ENCODE results near the gene NTN4.

The NTN4 gene

DNA sequence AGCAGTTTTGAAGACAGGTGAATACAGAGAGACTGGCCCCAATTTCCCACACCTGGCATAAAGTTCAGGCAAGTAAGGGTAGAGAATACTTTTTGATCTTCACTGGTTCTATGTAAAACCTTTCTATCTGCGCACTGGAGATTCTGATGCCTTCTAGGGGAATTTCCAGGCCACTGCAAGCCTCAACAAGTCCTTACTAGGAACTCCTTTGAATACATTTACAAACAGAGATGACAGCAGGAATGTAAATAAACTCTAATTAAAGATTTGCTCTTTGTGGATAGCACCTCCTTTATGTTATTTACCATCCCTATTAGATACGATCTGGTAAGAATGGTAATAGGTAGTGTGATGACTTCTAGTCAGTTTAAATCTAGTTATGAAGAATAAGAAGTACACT lies 69.2 kb downstream of the NTN4 start:
- Histone ChIP-seq H3K9ac (ENCODE audit: low read length) (no peak overlapping the region), H3K4me3 (ENCODE audit: low read length) (no peak overlapping the region), H3K9me3 (ENCODE audit: control insufficient read depth, low read depth, low read length) (no peaks in the 10 kb centered on the region), H3K27me3 (ENCODE audit: control insufficient read depth, insufficient read depth, low read length) (no peaks in the 10 kb centered on the region), H3K4me1 (ENCODE audit: control insufficient read depth, low read depth, low read length) (peaks cover 3% of the 10 kb centered on the region), H3K27ac (ENCODE audit: low read length) (no peak overlapping the region), H3K36me3 (ENCODE audit: control insufficient read depth, low read depth, low read length) (no peaks in the 10 kb centered on the region)

- H3K4me1 ChIP-seq (ENCODE audit: control insufficient read depth, low read depth, low read length), result peaks cover 3% of the 10 kb centered on the region
- no peak overlapping the region for H3K27ac ChIP-seq (ENCODE audit: low read length)
- H3K36me3 ChIP-seq (ENCODE audit: control insufficient read depth, low read depth, low read length), result no peaks in the 10 kb centered on the region
- H3K27me3 ChIP-seq (ENCODE audit: control insufficient read depth, insufficient read depth, low read length), result no peaks in the 10 kb centered on the region
- no peak overlapping the region for H3K9ac ChIP-seq (ENCODE audit: low read length)
- no peaks in the 10 kb centered on the region for H3K9me3 ChIP-seq (ENCODE audit: control insufficient read depth, low read depth, low read length)
- no peak overlapping the region for H3K4me3 ChIP-seq (ENCODE audit: low read length)
These were observed 70.4 kb downstream of the NTN4 start for GRCh38 chr12:95720146-95720545.

GRCh38 chr12:95718772-95719171 lies 71.8 kb downstream of the NTN4 start:
- Histone ChIP-seq H3K27ac (ENCODE audit: low read length) (no peak overlapping the region), H3K9ac (ENCODE audit: low read length) (no peak overlapping the region), H3K36me3 (ENCODE audit: control insufficient read depth, low read depth, low read length) (no peaks in the 10 kb centered on the region), H3K27me3 (ENCODE audit: control insufficient read depth, insufficient read depth, low read length) (no peaks in the 10 kb centered on the region), H3K4me3 (ENCODE audit: low read length) (no peak overlapping the region), H3K9me3 (ENCODE audit: control insufficient read depth, low read depth, low read length) (no peaks in the 10 kb centered on the region), H3K4me1 (ENCODE audit: control insufficient read depth, low read depth, low read length) (peaks cover 3% of the 10 kb centered on the region)

GRCh38 chr12:95718006-95718431 lies 72.5 kb downstream of the NTN4 start:
- no peaks in the 10 kb centered on the region for H3K36me3 ChIP-seq (ENCODE audit: control insufficient read depth, low read depth, low read length)
- H3K4me3 ChIP-seq (ENCODE audit: low read length), result no peak overlapping the region
- H3K4me1 ChIP-seq (ENCODE audit: control insufficient read depth, low read depth, low read length), result peaks cover 3% of the 10 kb centered on the region
- no peaks in the 10 kb centered on the region for H3K9me3 ChIP-seq (ENCODE audit: control insufficient read depth, low read depth, low read length)
- no peaks in the 10 kb centered on the region for H3K27me3 ChIP-seq (ENCODE audit: control insufficient read depth, insufficient read depth, low read length)
- H3K27ac ChIP-seq (ENCODE audit: low read length), result no peak overlapping the region
- no peak overlapping the region for H3K9ac ChIP-seq (ENCODE audit: low read length)

GRCh38 chr12:95717316-95717928 lies 73.1 kb downstream of the NTN4 start:
- no peak overlapping the region for H3K27ac ChIP-seq (ENCODE audit: low read length)
- H3K9ac ChIP-seq (ENCODE audit: low read length), result no peak overlapping the region
- no peaks in the 10 kb centered on the region for H3K27me3 ChIP-seq (ENCODE audit: control insufficient read depth, insufficient read depth, low read length)
- H3K4me3 ChIP-seq (ENCODE audit: low read length), result no peak overlapping the region
- no peaks in the 10 kb centered on the region for H3K36me3 ChIP-seq (ENCODE audit: control insufficient read depth, low read depth, low read length)
- no peaks in the 10 kb centered on the region for H3K9me3 ChIP-seq (ENCODE audit: control insufficient read depth, low read depth, low read length)
- peaks cover 3% of the 10 kb centered on the region for H3K4me1 ChIP-seq (ENCODE audit: control insufficient read depth, low read depth, low read length)

DNA sequence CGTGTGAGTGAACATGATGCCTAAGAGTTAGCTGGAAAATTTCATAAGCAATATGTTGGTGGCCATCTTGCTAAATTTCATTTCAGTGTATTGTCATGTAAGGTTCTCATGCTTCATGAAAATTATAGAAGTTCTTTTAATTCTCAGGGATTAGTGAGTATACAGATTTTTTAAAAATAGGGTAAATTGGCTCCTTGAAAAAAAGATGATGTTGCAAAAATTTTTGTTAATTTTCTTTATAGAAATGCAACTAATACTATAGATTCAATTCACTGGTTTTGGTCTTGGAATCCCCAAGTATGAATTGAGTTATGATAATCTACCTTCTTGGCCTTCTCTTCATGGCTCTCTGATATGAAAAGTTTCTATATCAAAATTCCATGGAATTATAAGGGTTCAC lies 75.4 kb downstream of the NTN4 start:
- peaks cover 7% of the 10 kb centered on the region for H3K4me1 ChIP-seq (ENCODE audit: control insufficient read depth, low read depth, low read length)
- no peak overlapping the region for H3K27ac ChIP-seq (ENCODE audit: low read length)
- H3K9me3 ChIP-seq (ENCODE audit: control insufficient read depth, low read depth, low read length), result no peaks in the 10 kb centered on the region
- H3K36me3 ChIP-seq (ENCODE audit: control insufficient read depth, low read depth, low read length), result no peaks in the 10 kb centered on the region
- no peak overlapping the region for H3K4me3 ChIP-seq (ENCODE audit: low read length)
- H3K9ac ChIP-seq (ENCODE audit: low read length), result no peak overlapping the region
- no peaks in the 10 kb centered on the region for H3K27me3 ChIP-seq (ENCODE audit: control insufficient read depth, insufficient read depth, low read length)

DNA sequence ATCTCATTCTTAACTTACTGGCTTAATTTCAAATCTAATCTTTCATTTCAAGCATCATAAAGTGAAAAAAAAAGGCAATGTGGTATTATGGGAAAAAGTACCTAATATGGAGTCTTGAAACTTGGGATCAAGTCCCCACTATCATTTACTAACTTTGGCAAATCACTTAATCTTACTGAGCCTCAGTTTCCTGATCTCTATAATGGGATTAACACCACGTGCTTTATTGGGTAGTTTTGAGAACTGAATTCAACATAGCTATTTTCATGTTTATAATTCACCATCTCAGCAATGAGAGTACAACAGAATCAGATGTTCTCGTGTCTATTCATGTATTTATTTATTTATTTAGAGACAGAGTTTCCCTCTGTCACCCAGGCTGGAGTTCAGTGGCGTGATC lies 78.3 kb downstream of the NTN4 start:
- H3K27ac ChIP-seq (ENCODE audit: low read length), result no peak overlapping the region
- H3K9ac ChIP-seq (ENCODE audit: low read length), result no peak overlapping the region
- no peaks in the 10 kb centered on the region for H3K36me3 ChIP-seq (ENCODE audit: control insufficient read depth, low read depth, low read length)
- peaks cover 3% of the 10 kb centered on the region for H3K4me1 ChIP-seq (ENCODE audit: control insufficient read depth, low read depth, low read length)
- H3K4me3 ChIP-seq (ENCODE audit: low read length), result no peak overlapping the region
- H3K27me3 ChIP-seq (ENCODE audit: control insufficient read depth, insufficient read depth, low read length), result no peaks in the 10 kb centered on the region
- H3K9me3 ChIP-seq (ENCODE audit: control insufficient read depth, low read depth, low read length), result no peaks in the 10 kb centered on the region

- Histone ChIP-seq H3K4me3 (ENCODE audit: low read length) (no peak overlapping the region), H3K4me1 (ENCODE audit: control insufficient read depth, low read depth, low read length) (peaks cover 12% of the 10 kb centered on the region), H3K9ac (ENCODE audit: low read length) (no peak overlapping the region), H3K27ac (ENCODE audit: low read length) (no peak overlapping the region), H3K27me3 (ENCODE audit: control insufficient read depth, insufficient read depth, low read length) (no peaks in the 10 kb centered on the region), H3K9me3 (ENCODE audit: control insufficient read depth, low read depth, low read length) (no peaks in the 10 kb centered on the region), H3K36me3 (ENCODE audit: control insufficient read depth, low read depth, low read length) (no peaks in the 10 kb centered on the region)
These were observed 80.2 kb downstream of the NTN4 start for GRCh38 chr12:95710386-95710785.

DNA sequence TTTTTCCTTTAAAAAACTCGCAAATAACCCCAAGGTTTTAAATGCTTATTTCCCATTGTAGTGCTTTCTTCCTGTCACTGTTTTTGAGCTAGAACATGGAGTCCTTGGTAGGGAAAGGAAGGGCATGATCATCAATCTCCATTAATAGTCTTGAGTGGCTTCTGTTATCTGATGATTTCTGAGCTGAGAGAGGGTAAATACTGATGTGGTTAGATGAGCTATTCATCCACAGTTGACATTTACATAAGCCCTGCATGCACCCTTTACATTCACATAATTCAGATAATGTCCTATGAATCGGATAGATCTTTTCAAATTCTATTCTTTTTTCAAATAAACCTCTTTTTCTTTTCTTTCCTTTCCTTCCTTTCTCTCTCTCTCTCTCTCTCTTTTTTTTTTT lies 81.4 kb downstream of the NTN4 start:
- peaks cover 12% of the 10 kb centered on the region for H3K4me1 ChIP-seq (ENCODE audit: control insufficient read depth, low read depth, low read length)
- no peaks in the 10 kb centered on the region for H3K27me3 ChIP-seq (ENCODE audit: control insufficient read depth, insufficient read depth, low read length)
- H3K36me3 ChIP-seq (ENCODE audit: control insufficient read depth, low read depth, low read length), result no peaks in the 10 kb centered on the region
- no peak overlapping the region for H3K27ac ChIP-seq (ENCODE audit: low read length)
- no peaks in the 10 kb centered on the region for H3K9me3 ChIP-seq (ENCODE audit: control insufficient read depth, low read depth, low read length)
- no peak overlapping the region for H3K4me3 ChIP-seq (ENCODE audit: low read length)
- no peak overlapping the region for H3K9ac ChIP-seq (ENCODE audit: low read length)

DNA sequence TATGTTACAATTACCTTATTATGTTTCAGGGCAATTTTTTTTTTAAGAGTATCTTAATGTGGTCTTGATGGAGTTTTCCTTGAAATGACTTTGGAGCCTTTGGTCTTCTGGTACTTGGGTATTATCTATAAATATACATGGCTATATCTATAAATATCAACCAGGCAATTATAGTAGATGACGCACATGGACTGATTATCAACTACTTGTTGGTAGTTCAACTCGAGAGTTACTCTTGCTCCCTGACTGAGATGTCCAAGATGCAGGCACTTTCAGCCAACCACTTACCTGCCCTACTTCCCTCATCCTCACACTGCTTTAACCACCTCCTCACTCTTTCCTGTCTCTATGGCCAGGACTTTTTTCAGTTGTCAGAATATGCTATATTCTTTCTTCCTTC lies 85.4 kb downstream of the NTN4 start:
- H3K4me1 ChIP-seq (ENCODE audit: control insufficient read depth, low read depth, low read length), result peaks cover 9% of the 10 kb centered on the region
- H3K36me3 ChIP-seq (ENCODE audit: control insufficient read depth, low read depth, low read length), result no peaks in the 10 kb centered on the region
- no peak overlapping the region for H3K27ac ChIP-seq (ENCODE audit: low read length)
- H3K4me3 ChIP-seq (ENCODE audit: low read length), result no peak overlapping the region
- no peak overlapping the region for H3K9ac ChIP-seq (ENCODE audit: low read length)
- H3K9me3 ChIP-seq (ENCODE audit: control insufficient read depth, low read depth, low read length), result no peaks in the 10 kb centered on the region
- H3K27me3 ChIP-seq (ENCODE audit: control insufficient read depth, insufficient read depth, low read length), result no peaks in the 10 kb centered on the region

DNA sequence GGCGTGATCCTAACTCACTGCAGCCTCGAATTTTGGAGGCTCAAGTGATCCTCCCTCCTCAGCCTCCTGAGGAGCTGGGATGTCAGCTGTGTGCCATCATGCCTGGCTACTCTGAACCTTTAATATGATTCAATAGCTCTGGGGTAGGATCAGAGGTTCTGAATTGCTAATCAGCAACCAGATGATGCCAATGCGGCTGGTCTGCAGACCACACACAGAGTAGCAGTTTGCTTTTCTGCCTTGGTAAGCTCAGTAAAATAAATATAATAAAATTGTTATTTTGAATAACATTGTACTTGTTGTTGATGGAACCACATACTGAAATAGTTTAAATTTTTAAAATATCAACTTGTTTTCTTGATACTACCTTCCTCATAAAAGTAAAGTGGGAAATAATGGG lies 86.6 kb downstream of the NTN4 start:
- no peaks in the 10 kb centered on the region for H3K27me3 ChIP-seq (ENCODE audit: control insufficient read depth, insufficient read depth, low read length)
- no peaks in the 10 kb centered on the region for H3K9me3 ChIP-seq (ENCODE audit: control insufficient read depth, low read depth, low read length)
- H3K9ac ChIP-seq (ENCODE audit: low read length), result no peak overlapping the region
- H3K4me1 ChIP-seq (ENCODE audit: control insufficient read depth, low read depth, low read length), result peaks cover 9% of the 10 kb centered on the region
- no peak overlapping the region for H3K4me3 ChIP-seq (ENCODE audit: low read length)
- H3K36me3 ChIP-seq (ENCODE audit: control insufficient read depth, low read depth, low read length), result no peaks in the 10 kb centered on the region
- H3K27ac ChIP-seq (ENCODE audit: low read length), result no peak overlapping the region

DNA sequence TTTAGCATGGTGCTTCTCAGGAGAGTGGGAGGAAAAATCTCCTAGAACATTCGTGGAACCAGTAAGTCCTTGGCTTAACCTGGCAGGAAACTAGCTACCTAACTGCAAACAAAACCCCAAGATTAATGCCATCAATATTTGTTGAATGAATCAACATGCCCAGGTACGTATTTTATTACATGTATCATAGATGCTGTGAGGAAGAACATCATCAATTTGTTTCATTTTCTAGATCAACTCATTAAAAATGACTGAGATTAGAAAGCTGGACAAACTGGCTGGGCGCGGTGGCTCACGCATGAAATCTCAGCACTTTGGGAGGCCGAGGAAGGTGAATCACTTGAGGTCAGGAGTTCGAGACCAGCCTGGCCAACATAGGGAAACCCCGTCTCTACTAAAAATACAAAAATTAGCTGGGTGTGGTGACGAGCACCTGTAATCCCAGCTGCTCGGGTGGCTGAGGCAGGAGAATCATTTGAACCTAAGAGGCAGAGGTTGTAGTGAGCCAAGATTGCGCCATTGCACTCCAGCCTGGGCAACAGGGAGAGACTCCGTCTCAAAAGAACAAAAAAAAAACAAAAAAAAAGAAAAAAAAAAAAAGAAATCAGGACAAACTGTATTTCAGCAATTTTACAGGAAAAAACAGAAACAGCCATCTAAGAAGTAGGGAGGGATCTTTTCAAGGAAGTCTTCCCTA lies 88.7 kb downstream of the NTN4 start:
- H3K27me3 ChIP-seq (ENCODE audit: control insufficient read depth, insufficient read depth, low read length), result no peaks in the 10 kb centered on the region
- no peaks in the 10 kb centered on the region for H3K9me3 ChIP-seq (ENCODE audit: control insufficient read depth, low read depth, low read length)
- H3K4me1 ChIP-seq (ENCODE audit: control insufficient read depth, low read depth, low read length), result peaks cover 6% of the 10 kb centered on the region
- no peaks in the 10 kb centered on the region for H3K36me3 ChIP-seq (ENCODE audit: control insufficient read depth, low read depth, low read length)
- no peak overlapping the region for H3K27ac ChIP-seq (ENCODE audit: low read length)
- H3K4me3 ChIP-seq (ENCODE audit: low read length), result no peak overlapping the region
- H3K9ac ChIP-seq (ENCODE audit: low read length), result no peak overlapping the region
